Stimulated activated CD4-positive, alpha-beta T cell treated with anti-CD3 and anti-CD28 coated beads, Interleukin-2, amount 100 ng/mL, for 24 hours (primary cell): ENCODE results near the gene STPG2.

Experiments used
- DNase-seq, 2 donors: peaks; one replicate each; pipeline ENCODE4 v3.0.0-alpha.2; 2020

The STPG2 gene

GRCh38 chr4:98143001-98143899, at the start of gene STPG2:
STPG2 (minus strand) TSS chr4:98143476.
- peak; percentile 93 to 94 for DNase-seq

GRCh38 chr4:98185279-98185678, 42.0 kb upstream of the STPG2 start:
- DNase-seq = no peak

GRCh38 chr4:98181809-98182208, 38.5 kb upstream of the STPG2 start:
- DNase-seq = no peak

GRCh38 chr4:98179951-98180350, 36.7 kb upstream of the STPG2 start:
- no peak for DNase-seq

- no peak for DNase-seq
Observed at GRCh38 chr4:98176531-98176930, 33.3 kb upstream of the STPG2 start.

GRCh38 chr4:98170035-98170434, 26.8 kb upstream of the STPG2 start:
- no peak for DNase-seq

- DNase-seq = no peak
Observed at GRCh38 chr4:98166731-98167041, 23.4 kb upstream of the STPG2 start.

- DNase-seq = no peak
Observed at GRCh38 chr4:98166025-98166730, 22.9 kb upstream of the STPG2 start.

GRCh38 chr4:98162696-98163095, 19.4 kb upstream of the STPG2 start:
- no peak for DNase-seq

- DNase-seq = no peak
Observed at GRCh38 chr4:98151145-98151924, 8.1 kb upstream of the STPG2 start.

- no peak for DNase-seq
Observed at GRCh38 chr4:98150092-98150761, 7.0 kb upstream of the STPG2 start.

GRCh38 chr4:98148856-98149255, 5.6 kb upstream of the STPG2 start:
- no peak for DNase-seq

GRCh38 chr4:98126141-98126540, 17.1 kb downstream of the STPG2 start:
- no peak for DNase-seq

GRCh38 chr4:98125585-98125984, 17.7 kb downstream of the STPG2 start:
- no peak for DNase-seq

- DNase-seq = no peak
Observed at GRCh38 chr4:98117363-98117762, 25.9 kb downstream of the STPG2 start.

- no peak for DNase-seq
Observed at GRCh38 chr4:98113012-98113411, 30.3 kb downstream of the STPG2 start.

GRCh38 chr4:98110929-98111328, 32.3 kb downstream of the STPG2 start:
- no peak for DNase-seq

- no peak for DNase-seq
Observed at GRCh38 chr4:98110214-98110613, 33.1 kb downstream of the STPG2 start.

GRCh38 chr4:98102660-98103059, 40.6 kb downstream of the STPG2 start:
- DNase-seq = no peak

- DNase-seq = no peak
Observed at GRCh38 chr4:98101988-98102387, 41.3 kb downstream of the STPG2 start.

- no peak for DNase-seq
Observed at GRCh38 chr4:98098764-98099163, 44.5 kb downstream of the STPG2 start.

GRCh38 chr4:98094118-98094517, 49.2 kb downstream of the STPG2 start:
- no peak for DNase-seq

- DNase-seq = no peak
Observed at GRCh38 chr4:98093662-98094061, 49.6 kb downstream of the STPG2 start.
